A549 treated with Hydrocortisone at 1 μM for 4 hours (cell line): ENCODE results near the gene HOXD10. TPM values are rescaled to one million over a fixed set of nuclear protein-coding genes. Genes with fewer than 3 reads are reported as not detected.

Source experiments
- total RNA-seq: library from RNA; stranded (reverse); fragments of 200-300 nt; extraction: Qiagen RNA extraction; gene quantifications from 5 replicates; pipeline ENCODE4 v1.2.3, GENCODE V29; 2022

Gene HOXD10
- 4.2 to 5.9 TPM (median 5.8 TPM) in 5 replicates for total RNA-seq

GRCh38 chr2:176115883-176116813 is at the start of gene HOXD10:
HOXD10 (plus strand) TSS chr2:176116778; CDS start chr2:176116834, 56 bp downstream.

GRCh38 chr2:176083796-176084261 is 32.7 kb upstream of the HOXD10 start, which contains the start of gene EVX2:
EVX2 (minus strand) TSS chr2:176083962; CDS start chr2:176083776, 186 bp downstream.

DNA sequence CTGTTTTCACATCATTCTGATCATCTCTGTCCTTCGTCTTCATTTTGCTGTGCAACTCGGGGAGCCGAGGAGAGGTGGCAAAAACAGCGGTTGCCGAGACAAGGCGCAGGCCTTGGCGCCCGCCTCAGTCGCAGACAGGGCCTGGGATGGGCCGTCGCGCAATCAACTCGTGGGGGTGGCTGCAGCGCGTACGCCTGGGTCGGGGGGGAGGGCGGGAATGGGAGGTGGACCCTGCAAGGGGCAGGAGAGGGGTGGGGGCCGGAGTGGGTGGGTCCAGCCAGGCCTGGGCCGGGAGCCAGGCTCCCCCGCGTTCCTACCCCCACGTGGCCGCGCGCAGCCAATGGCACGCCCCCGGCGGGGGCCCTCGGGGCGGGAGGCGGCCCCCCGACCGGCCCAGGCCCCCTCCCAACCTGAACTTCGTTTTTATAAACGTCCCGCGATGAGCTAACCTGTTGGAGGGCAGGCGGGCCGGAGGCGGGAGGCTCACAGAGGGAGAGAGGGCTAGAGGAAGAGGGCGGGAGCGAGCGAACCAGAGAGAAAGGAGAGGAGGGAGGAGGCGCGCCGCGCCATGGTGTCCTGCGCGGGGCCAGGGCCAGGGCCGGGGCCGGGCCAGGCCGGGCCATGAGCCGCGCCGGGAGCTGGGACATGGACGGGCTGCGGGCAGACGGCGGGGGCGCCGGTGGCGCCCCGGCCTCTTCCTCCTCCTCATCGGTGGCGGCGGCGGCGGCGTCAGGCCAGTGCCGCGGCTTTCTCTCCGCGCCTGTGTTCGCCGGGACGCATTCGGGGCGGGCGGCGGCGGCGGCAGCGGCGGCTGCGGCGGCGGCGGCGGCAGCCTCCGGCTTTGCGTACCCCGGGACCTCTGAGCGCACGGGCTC is 24.1 kb upstream of the HOXD10 start, which contains the start of gene HOXD13:
TSS of gene HOXD13 (plus strand) at position 452 of the 875 bp plus-strand sequence. CDS start at position 622, 170 bp downstream.

GRCh38 chr2:176099728-176100546 is 16.6 kb upstream of the HOXD10 start, which contains the start of gene HOXD12:
HOXD12 (plus strand) TSS chr2:176099795; CDS start chr2:176099802, 7 bp downstream.

GRCh38 chr2:176106581-176107539 is 9.7 kb upstream of the HOXD10 start, which contains the start of gene HOXD11:
HOXD11 (plus strand) TSS chr2:176107280; CDS start chr2:176107356, 76 bp downstream.

DNA sequence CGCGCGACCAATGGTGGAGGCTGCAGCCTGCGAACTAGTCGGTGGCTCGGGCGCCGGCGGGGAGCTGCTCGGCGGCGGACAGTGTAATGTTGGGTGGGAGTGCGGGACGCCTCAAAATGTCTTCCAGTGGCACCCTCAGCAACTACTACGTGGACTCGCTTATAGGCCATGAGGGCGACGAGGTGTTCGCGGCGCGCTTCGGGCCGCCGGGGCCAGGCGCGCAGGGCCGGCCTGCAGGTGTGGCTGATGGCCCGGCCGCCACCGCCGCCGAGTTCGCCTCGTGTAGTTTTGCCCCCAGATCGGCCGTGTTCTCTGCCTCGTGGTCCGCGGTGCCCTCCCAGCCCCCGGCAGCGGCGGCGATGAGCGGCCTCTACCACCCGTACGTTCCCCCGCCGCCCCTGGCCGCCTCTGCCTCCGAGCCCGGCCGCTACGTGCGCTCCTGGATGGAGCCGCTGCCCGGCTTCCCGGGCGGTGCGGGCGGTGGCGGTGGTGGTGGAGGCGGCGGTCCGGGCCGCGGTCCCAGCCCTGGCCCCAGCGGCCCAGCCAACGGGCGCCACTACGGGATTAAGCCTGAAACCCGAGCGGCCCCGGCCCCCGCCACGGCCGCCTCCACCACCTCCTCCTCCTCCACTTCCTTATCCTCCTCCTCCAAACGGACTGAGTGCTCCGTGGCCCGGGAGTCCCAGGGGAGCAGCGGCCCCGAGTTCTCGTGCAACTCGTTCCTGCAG is 6.3 kb downstream of the HOXD10 start, which contains the start of gene HOXD9:
TSS of gene HOXD9 (plus strand) at position 37 of the 728 bp plus-strand sequence. CDS start at position 87, 50 bp downstream.

DNA sequence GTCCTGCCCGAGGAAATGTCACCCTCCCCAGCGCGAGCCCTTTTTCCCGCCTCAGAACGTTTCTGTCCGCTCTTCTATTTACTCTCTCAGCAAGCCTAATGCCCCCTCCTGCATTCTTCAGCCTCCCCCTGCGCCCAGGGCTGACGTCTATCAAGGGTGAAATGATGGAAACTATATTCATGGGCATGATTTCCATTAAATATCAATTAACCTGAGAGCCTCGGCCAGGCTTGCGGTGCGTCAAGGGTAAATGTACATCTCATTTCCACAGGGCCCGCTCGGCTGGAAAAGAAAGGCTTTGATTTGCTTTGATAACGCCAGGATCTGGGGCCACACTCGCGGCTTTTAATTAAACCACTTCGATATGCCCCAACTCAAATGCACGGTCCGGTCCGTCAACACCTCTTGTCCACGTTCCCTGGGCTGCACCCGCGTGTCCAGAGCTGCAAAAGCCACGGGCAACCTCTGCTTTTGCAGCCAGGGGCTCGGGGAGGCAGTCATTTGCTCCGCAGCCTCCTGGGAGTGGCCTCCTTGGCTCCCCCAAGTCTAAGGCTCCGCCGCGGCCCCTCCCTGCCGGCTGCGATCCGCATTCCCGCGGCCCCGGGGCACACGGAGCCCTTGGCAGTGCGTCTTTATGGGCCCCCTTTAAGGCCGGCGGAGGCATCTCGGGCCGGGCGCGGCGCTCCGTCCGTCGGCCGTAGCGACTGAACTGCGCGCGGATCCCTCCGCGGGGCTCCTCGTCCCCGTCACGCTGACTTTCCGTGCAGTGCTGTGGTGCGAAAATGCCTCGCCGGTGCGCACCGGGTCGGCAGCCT is 12.6 kb downstream of the HOXD10 start, which contains the start of gene HOXD8:
TSS of gene HOXD8 (plus strand) at position 724 of the 815 bp plus-strand sequence. CDS start 662 bp downstream, outside the sequence.

DNA sequence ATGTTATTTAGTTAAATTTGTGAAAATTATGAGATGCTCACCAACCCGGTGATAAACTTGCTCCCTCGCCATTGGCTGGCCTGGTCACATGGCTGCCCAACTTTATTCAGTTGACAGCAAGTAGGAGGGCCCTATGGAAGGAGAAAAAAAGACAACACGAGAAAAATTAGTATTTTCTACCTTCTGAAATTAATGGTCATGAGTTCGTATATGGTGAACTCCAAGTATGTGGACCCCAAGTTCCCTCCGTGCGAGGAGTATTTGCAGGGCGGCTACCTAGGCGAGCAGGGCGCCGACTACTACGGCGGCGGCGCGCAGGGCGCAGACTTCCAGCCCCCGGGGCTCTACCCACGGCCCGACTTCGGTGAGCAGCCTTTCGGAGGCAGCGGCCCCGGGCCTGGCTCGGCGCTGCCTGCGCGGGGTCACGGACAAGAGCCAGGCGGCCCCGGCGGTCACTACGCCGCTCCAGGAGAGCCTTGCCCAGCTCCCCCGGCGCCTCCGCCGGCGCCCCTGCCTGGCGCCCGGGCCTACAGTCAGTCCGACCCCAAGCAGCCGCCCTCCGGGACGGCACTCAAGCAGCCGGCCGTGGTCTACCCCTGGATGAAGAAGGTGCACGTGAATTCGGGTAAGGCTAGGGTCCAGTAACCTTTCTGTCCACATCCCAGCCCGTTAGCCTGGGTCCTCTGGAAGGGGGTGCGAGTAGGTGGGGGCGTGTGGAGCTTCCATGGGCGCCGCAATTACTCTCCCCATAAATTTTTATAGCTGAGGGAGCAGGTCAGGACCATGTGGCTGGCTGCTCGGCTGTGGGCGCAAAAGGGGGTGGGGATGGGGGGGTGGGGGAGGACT is 35.1 kb downstream of the HOXD10 start, which contains the start of gene HOXD4:
TSS of gene HOXD4 (plus strand) at position 109 of the 846 bp plus-strand sequence. CDS start at position 193, 84 bp downstream.

GRCh38 chr2:176156807-176157498 is 40.4 kb downstream of the HOXD10 start, which contains the start of gene HOXD3:
HOXD3 (plus strand) TSS chr2:176157307; CDS start chr2:176169115, 11,808 bp downstream.

Other genes with a start within 250 kb of the HOXD10 start
- gene LNPK, start 114.5 kb upstream of the HOXD10 start, total RNA-seq = 9.5 to 14.3 TPM (median 12.3 TPM) in 5 replicates
- not detected in 5 replicates for gene EVX2, start 32.8 kb upstream of the HOXD10 start, total RNA-seq
- gene HOXD13, start 24.1 kb upstream of the HOXD10 start, total RNA-seq = 0.13 to 0.26 TPM (median 0.15 TPM) in 5 replicates
- gene HOXD12, start 17.0 kb upstream of the HOXD10 start, total RNA-seq = not detected in 5 replicates
- 5.5 to 6.7 TPM (median 6.2 TPM) in 5 replicates for gene HOXD11, start 9.5 kb upstream of the HOXD10 start, total RNA-seq
- gene HOXD9, start 5.9 kb downstream of the HOXD10 start, total RNA-seq = 0.58 to 1.7 TPM (median 1.1 TPM) in 5 replicates
- gene HOXD8, start 12.9 kb downstream of the HOXD10 start, total RNA-seq = 4.7 to 6.0 TPM (median 5.3 TPM) in 5 replicates
- 0.14 to 0.61 TPM (median 0.39 TPM) in 5 replicates for gene HOXD4, start 34.8 kb downstream of the HOXD10 start, total RNA-seq
- gene HOXD3, start 40.5 kb downstream of the HOXD10 start, total RNA-seq = 0.08 to 0.18 TPM (median 0.17 TPM) in 4 of 5 replicates, not detected in the other
- 0.15 to 0.27 TPM (median 0.22 TPM) in 5 replicates for gene HOXD1, start 71.9 kb downstream of the HOXD10 start, total RNA-seq
- gene MTX2, start 152.7 kb downstream of the HOXD10 start, total RNA-seq = 39.4 to 43.7 TPM (median 41.9 TPM) in 5 replicates